Activated T-cell treated with anti-CD3 and anti-CD28 coated beads, Interleukin-2, amount 50 U/mL, for 24 hours (primary cell): ENCODE data around the gene EMID1.

Source experiments
- DNase-seq: peaks from one replicate; pipeline ENCODE4 v3.0.0-alpha.2; 2020
- H3K27ac Mint-ChIP-seq: 2 replicates; pipeline ENCODE4 v1.8.0; 2020; ENCODE audit warnings: mild to moderate bottlenecking, mixed read lengths
- H3K27me3 Mint-ChIP-seq: 2 replicates; pipeline ENCODE4 v1.8.0; 2020; ENCODE audit warnings: mixed read lengths
- H3K36me3 Mint-ChIP-seq: 2 replicates; pipeline ENCODE4 v1.8.0; 2020; ENCODE audit warnings: low read depth, mixed read lengths
- H3K4me1 Mint-ChIP-seq: 2 replicates; pipeline ENCODE4 v1.8.0; 2020; ENCODE audit warnings: low read depth, mixed read lengths
- H3K4me3 Mint-ChIP-seq: 2 replicates; pipeline ENCODE4 v1.8.0; 2020; ENCODE audit warnings: mild to moderate bottlenecking, moderate library complexity, mixed read lengths
- H3K9me3 Mint-ChIP-seq: 2 replicates; pipeline ENCODE4 v1.8.0; 2020; ENCODE audit warnings: mixed read lengths

EMID1 gene

GRCh38 chr22:29202212-29203192 lies 3.2 kb upstream of the EMID1 start:
- peak overlapping the region; percentile 25 for H3K4me3 Mint-ChIP-seq
- peak overlapping the region; percentile 67 for H3K27ac Mint-ChIP-seq
- peaks cover 59% of the 10 kb centered on the region for H3K27me3 Mint-ChIP-seq

DNA sequence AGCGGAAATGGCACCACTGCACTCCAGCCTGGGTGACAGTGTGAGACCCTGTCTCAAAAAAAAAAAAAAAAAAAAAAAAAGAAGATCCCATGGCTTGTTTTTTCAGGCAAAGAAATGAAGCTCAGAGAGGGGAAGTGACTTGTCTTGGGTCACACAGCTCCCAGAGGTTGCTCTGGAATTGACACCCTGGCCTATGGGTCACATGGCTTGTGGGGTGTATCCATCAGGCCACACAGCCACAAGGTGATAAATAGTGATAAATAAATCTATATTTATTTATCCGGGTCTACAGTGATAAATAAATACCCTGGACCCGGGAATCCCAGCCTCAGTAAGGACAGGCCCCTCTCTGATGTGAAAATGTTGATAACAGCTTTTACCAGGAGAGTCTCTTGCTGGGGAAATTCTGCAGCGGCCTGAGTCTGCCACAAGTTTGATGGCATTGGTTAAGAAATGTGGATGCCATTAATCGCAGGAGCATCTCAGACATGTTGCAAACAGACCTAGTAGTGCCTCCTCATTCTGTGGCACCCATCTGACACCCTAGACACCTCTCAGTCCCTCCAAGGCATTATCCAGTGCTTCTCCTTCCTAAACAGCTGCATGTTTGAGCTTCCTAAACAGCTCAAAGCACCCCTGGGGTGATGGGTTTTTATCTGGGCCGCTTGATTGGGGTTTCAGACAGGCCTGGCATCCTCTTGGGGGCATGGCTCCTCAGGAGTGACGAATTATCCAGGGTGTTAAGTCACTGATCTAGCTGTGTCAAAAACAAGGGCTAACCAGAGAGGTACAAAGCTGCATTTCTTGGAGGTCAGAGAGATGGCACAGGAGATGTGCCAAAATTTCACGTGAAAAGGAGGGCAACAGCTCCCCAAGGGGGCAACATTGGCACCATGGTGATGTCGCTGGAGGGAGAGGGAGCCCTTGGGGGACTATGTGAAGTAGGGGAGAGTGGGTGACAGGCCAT lies 1.9 kb upstream of the EMID1 start:
- H3K36me3 Mint-ChIP-seq: no peaks in the 10 kb centered on the region
- H3K4me3 Mint-ChIP-seq: no peak overlapping the region
- peaks cover 64% of the 10 kb centered on the region for H3K27me3 Mint-ChIP-seq
- no peak overlapping the region for H3K27ac Mint-ChIP-seq
- H3K9me3 Mint-ChIP-seq: no peaks in the 10 kb centered on the region
- DNase-seq: no peak
- H3K4me1 Mint-ChIP-seq: peaks cover 28% of the 10 kb centered on the region

More at GRCh38 chr22:29202212-29203192, 3.2 kb upstream of the EMID1 start:
- Mint-ChIP-seq H3K36me3 (no peaks in the 10 kb centered on the region), H3K4me1 (peaks cover 28% of the 10 kb centered on the region), H3K9me3 (no peaks in the 10 kb centered on the region)
- peak; percentile 68 for DNase-seq

GRCh38 chr22:29204455-29205183 lies 1.1 kb upstream of the EMID1 start:
- H3K27ac Mint-ChIP-seq: no peak overlapping the region
- H3K27me3 Mint-ChIP-seq: peaks cover 63% of the 10 kb centered on the region
- no peak overlapping the region for H3K4me3 Mint-ChIP-seq

DNA sequence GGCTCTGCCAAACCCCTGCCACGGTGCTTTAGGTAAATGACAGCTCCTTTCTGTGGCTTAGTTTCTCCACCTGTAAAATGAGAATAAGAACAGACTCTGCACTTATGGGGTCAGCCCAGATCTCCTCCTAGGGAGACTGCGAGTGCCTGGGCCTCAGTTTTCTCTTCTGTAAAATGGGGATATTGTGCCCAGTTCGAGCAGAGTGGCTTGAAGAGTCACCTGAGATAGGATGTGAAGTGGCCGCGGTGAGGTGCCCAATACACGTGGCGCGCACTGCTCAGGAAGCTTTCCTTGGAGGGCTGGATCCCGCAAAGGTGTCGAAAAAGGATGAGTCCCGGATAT lies 473 bp upstream of the EMID1 start:
- Mint-ChIP-seq H3K4me3 (peak overlapping the region; percentile 27), H3K4me1 (peaks cover 28% of the 10 kb centered on the region), H3K27ac (no peak overlapping the region), H3K9me3 (no peaks in the 10 kb centered on the region), H3K27me3 (peaks cover 59% of the 10 kb centered on the region), H3K36me3 (no peaks in the 10 kb centered on the region)
- DNase-seq: no peak

More at GRCh38 chr22:29204455-29205183, 1.1 kb upstream of the EMID1 start:
- Mint-ChIP-seq H3K9me3 (no peaks in the 10 kb centered on the region), H3K4me1 (peaks cover 28% of the 10 kb centered on the region), H3K36me3 (no peaks in the 10 kb centered on the region)
- no peak for DNase-seq

GRCh38 chr22:29206372-29207242 lies 911 bp downstream of the EMID1 start:
- Mint-ChIP-seq H3K4me3 (peak overlapping the region; percentile 54), H3K27me3 (peaks cover 48% of the 10 kb centered on the region), H3K36me3 (no peaks in the 10 kb centered on the region), H3K27ac (no peak overlapping the region), H3K9me3 (no peaks in the 10 kb centered on the region), H3K4me1 (peaks cover 25% of the 10 kb centered on the region)
- DNase-seq: no peak

- H3K4me1 Mint-ChIP-seq: peaks cover 19% of the 10 kb centered on the region
- H3K27ac Mint-ChIP-seq: no peak overlapping the region
- no peak overlapping the region for H3K4me3 Mint-ChIP-seq
- no peak for DNase-seq
- peaks cover 42% of the 10 kb centered on the region for H3K27me3 Mint-ChIP-seq
- H3K9me3 Mint-ChIP-seq: no peaks in the 10 kb centered on the region
- no peaks in the 10 kb centered on the region for H3K36me3 Mint-ChIP-seq
Measured at GRCh38 chr22:29207243-29207550, 1.5 kb downstream of the EMID1 start.

DNA sequence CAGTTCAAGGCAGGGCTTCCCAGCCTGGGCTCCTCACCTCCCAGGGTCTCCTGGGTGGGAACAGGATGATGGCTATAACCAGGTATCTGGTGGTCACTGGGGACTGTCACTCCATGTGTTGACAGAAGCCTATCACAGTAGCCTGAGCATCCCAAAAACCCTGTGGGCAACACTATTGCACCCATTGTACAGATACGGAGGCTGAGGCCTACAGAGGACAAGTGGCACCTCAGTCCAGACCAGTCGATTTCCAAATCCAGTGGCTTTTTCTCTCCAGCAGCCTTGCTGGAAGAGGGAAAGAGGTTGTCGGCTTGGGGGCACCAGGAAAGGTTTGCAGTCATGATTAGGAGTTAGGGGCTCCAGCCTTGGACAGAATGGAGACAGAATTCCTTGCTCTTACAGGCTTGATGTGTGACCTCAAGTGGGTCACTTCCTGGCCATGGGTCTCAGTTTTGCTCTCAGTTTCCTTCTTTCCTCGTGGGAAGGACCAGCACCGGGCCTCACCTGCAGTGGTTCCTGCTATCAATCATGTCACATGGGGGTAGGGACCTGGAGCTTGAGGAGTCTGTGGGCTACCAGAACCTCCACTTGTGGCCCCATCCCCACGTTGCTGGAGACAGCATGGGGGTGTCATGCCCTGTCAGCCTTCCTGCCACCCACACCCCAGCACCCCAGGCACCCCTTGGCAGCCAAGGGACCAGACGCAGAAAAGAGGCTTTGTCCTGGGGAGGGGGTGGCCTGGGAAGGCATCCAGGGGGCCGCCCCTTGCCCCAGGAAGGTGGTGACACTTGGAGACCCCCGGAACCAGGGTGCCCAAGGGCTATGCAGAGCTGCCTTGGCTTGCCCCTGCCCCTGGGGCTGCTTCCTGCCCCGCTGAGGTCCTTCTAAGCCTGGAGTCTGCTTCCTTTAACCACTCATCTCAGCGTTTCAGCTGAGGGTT lies 2.1 kb downstream of the EMID1 start:
- Mint-ChIP-seq H3K36me3 (no peaks in the 10 kb centered on the region), H3K27me3 (peaks cover 39% of the 10 kb centered on the region), H3K9me3 (no peaks in the 10 kb centered on the region), H3K4me3 (no peak overlapping the region), H3K4me1 (peaks cover 12% of the 10 kb centered on the region), H3K27ac (no peak overlapping the region)
- no peak for DNase-seq

- H3K27ac Mint-ChIP-seq: no peak overlapping the region
- no peak for DNase-seq
- no peaks in the 10 kb centered on the region for H3K9me3 Mint-ChIP-seq
- no peaks in the 10 kb centered on the region for H3K36me3 Mint-ChIP-seq
- peaks cover 38% of the 10 kb centered on the region for H3K27me3 Mint-ChIP-seq
- H3K4me3 Mint-ChIP-seq: no peak overlapping the region
- H3K4me1 Mint-ChIP-seq: peaks cover 7% of the 10 kb centered on the region
Measured at GRCh38 chr22:29208502-29208862, 2.8 kb downstream of the EMID1 start.

- Mint-ChIP-seq H3K27me3 (peaks cover 34% of the 10 kb centered on the region), H3K9me3 (no peaks in the 10 kb centered on the region), H3K27ac (no peak overlapping the region), H3K4me3 (no peak overlapping the region), H3K36me3 (no peaks in the 10 kb centered on the region), H3K4me1 (peaks cover 6% of the 10 kb centered on the region)
- DNase-seq: no peak
Measured at GRCh38 chr22:29208879-29209623, 3.4 kb downstream of the EMID1 start.

DNA sequence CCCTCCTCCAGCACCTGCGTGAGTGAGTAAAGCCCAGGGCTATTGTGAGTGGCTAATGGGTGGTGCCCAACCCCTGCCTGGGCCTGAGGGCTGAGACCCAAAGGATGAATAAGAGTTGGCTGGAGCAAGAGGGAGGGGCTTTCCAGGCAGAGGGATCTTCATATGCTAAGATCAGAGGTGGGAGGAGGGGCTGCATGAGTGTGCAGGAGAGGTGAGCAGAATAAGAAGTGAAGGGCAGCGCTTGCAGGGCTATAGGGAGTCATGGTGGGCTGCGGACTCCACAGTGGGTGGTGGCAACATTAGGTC lies 3.9 kb downstream of the EMID1 start:
- no peaks in the 10 kb centered on the region for H3K36me3 Mint-ChIP-seq
- no peak overlapping the region for H3K4me3 Mint-ChIP-seq
- H3K4me1 Mint-ChIP-seq: peaks cover 5% of the 10 kb centered on the region
- H3K9me3 Mint-ChIP-seq: no peaks in the 10 kb centered on the region
- H3K27ac Mint-ChIP-seq: no peak overlapping the region
- peaks cover 28% of the 10 kb centered on the region for H3K27me3 Mint-ChIP-seq
- DNase-seq: no peak

DNA sequence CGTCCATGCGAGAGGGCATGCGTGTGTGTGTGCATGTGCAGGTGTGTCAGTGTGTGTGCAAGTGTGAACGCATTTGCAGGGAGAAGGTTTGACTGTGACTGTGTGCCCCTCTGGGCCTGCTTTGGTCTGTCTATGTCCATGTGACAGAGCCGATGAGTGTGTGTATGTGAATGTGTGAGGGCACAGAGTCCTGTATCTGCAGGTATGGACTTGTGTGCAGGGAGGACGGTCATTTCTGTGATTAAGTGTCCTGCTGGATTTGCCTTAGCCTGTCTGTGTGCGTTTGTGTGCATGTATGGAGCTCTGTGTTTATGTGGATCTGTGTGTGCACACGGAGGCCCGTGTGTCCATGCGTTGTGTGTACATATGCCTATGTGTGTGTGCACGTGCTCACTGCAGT lies 5.4 kb downstream of the EMID1 start:
- Mint-ChIP-seq H3K9me3 (no peaks in the 10 kb centered on the region), H3K4me1 (peaks cover 2% of the 10 kb centered on the region), H3K4me3 (no peak overlapping the region), H3K27me3 (peaks cover 19% of the 10 kb centered on the region), H3K36me3 (no peaks in the 10 kb centered on the region), H3K27ac (no peak overlapping the region)
- DNase-seq: no peak

DNA sequence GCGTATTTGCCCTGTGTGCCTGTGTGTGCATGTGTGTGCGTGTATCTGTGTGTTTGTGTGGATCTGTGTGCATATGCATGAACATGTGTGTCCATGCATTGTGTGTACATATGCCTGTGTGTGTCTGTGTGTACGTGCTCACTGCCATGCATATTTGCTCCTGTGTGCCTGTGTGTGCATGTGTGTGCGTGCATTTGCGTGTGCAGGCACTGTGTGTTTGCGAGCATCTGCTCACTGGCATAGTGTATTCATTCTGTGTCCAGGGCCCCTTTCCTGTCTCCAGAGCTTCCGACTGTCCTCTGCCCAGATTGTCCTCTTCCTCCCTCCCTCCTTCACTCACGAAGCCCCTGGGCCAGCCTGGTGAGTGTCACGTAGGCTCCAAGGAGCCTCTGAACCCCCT lies 5.8 kb downstream of the EMID1 start:
- H3K27me3 Mint-ChIP-seq: peaks cover 16% of the 10 kb centered on the region
- H3K4me3 Mint-ChIP-seq: no peak overlapping the region

More for the DNA sequence above, 5.8 kb downstream of the EMID1 start:
- Mint-ChIP-seq H3K4me1 (peaks cover under 1% of the 10 kb centered on the region), H3K36me3 (no peaks in the 10 kb centered on the region), H3K27ac (no peak overlapping the region), H3K9me3 (no peaks in the 10 kb centered on the region)
- DNase-seq: no peak
